Measurements from ENCODE around the gene AFAP1. TPM values are rescaled to one million over a fixed set of nuclear protein-coding genes. Genes with fewer than 3 reads are reported as not detected.

AFAP1 gene
- total and polyA plus RNA-seq, 2 of the 4 experiments (the other 2 are of a cell fraction): 48.2 to 80.9 TPM

DNA sequence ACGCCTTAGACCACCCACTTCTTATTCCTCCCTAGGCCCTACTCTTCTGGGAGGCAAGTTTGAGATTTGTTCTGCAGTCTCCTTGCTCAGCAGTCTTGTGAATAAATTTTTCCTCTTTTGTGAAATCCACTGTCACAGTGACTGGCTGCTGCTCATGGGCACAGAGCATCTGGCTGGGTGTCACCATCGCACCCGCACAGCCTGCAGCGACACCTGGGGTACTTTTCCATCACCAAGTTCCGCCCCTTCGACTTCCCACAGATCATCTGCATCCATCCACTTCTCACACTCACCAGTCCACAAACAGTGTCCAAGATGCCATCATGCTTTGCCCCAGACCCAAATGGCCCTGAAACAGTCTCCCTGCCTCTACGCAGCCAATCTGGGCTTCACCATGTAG lies 36.4 kb upstream of the AFAP1 start:
- H3K9me1 ChIP-seq (ENCODE audit: insufficient read depth, low read length): peaks cover 11% of the 10 kb centered on the region
- H2BK5ac ChIP-seq (ENCODE audit: low read depth, low read length, poor library complexity, severe bottlenecking): no peak overlapping the region
- H2BK15ac ChIP-seq (ENCODE audit: low read depth, low read length): no peak overlapping the region; the same call in 2 of the 3 replicates
- H2BK20ac ChIP-seq (ENCODE audit: low read depth, low read length): no peak overlapping the region; the same call in 1 of the 2 replicates
- in situ Hi-C loops (cut with MboI; ENCODE audit: low sequenced_read_pairs) (no loop called here), intact Hi-C loops (cut with micrococcal nuclease) (no loop called here), dilution Hi-C loops (cut with HindIII; ENCODE audit: low sequenced_read_pairs, unreplicated experiment) (no loop called here)
- H4K5ac ChIP-seq (ENCODE audit: low read depth, low read length): no peak overlapping the region
- H3K23ac ChIP-seq (ENCODE audit: low read depth, low read length): no peak overlapping the region
- no peak overlapping the region for H3K4me3 ChIP-seq (ENCODE audit: insufficient read depth, low read depth, low read length)
- ChIA-PET CTCF (no interaction called here), POLR2A (ENCODE audit: unreplicated experiment) (no interaction called here)
- H3K79me1 ChIP-seq (ENCODE audit: low read depth in 1 of 2, low read length in 2 of 2): peaks cover 4 to 9% of the 10 kb centered on the region in 2 experiments; a peak in 1 of 4 replicates
- H2AK9ac ChIP-seq (replicated peaks; ENCODE audit: low read depth, low read length, poor library complexity): no peak overlapping the region
- H3K27me3 ChIP-seq (ENCODE audit: control insufficient read depth, insufficient read depth, low read length): no peaks in the 10 kb centered on the region
- H4K91ac ChIP-seq (ENCODE audit: insufficient read depth, low read depth, low read length): no peak overlapping the region
- no peak overlapping the region for H3K18ac ChIP-seq (ENCODE audit: low read depth, low read length)
- peaks cover 4% of the 10 kb centered on the region; the same call in 1 of the 2 replicates for H4K20me1 ChIP-seq (ENCODE audit: insufficient read depth, low read length)
- H3K36me3 ChIP-seq (ENCODE audit: control insufficient read depth, insufficient read depth, low read length): no peaks in the 10 kb centered on the region
- WGBS, 2 experiments (ENCODE audit: extremely low coverage in 2 of 2, insufficient read length in 1 of 2): 94% methylated on average over 3 of the region's 7 CpGs; no CpG with 5 or more reads in 1 of the 2 experiments
- no peak overlapping the region for H3K56ac ChIP-seq (ENCODE audit: extremely low read depth, insufficient read depth, low read length)
- TF ChIP-seq ELK1 (IDR thresholded peaks at IDR 0.05; ENCODE audit: borderline replicate concordance, low read depth, low read length) (no peak), FOS (IDR thresholded peaks at IDR 0.05; ENCODE audit: low read depth, low read length) (no peak), MXI1 (IDR thresholded peaks at IDR 0.05; ENCODE audit: borderline replicate concordance, low read depth, low read length) (no peak), RAD21 (IDR thresholded peaks at IDR 0.05; ENCODE audit: low read length) (no peak), BHLHE40 (IDR thresholded peaks at IDR 0.05; ENCODE audit: low read depth, low read length) (no peak), USF2 (IDR thresholded peaks at IDR 0.05; ENCODE audit: low read depth, low read length) (no peak), MAFK (IDR thresholded peaks at IDR 0.05; ENCODE audit: low read depth, low read length) (no peak), POLR2A (IDR thresholded peaks at IDR 0.05; ENCODE audit: low read depth, low read length) (no peak), RCOR1 (IDR thresholded peaks at IDR 0.05; ENCODE audit: insufficient replicate concordance, low read length) (no peak), SMC3 (IDR thresholded peaks at IDR 0.05; ENCODE audit: low read depth, low read length) (no peak), RFX5 (IDR thresholded peaks at IDR 0.05; ENCODE audit: low read depth, low read length) (no peak)
- TF ChIP-seq, protein P1, sequence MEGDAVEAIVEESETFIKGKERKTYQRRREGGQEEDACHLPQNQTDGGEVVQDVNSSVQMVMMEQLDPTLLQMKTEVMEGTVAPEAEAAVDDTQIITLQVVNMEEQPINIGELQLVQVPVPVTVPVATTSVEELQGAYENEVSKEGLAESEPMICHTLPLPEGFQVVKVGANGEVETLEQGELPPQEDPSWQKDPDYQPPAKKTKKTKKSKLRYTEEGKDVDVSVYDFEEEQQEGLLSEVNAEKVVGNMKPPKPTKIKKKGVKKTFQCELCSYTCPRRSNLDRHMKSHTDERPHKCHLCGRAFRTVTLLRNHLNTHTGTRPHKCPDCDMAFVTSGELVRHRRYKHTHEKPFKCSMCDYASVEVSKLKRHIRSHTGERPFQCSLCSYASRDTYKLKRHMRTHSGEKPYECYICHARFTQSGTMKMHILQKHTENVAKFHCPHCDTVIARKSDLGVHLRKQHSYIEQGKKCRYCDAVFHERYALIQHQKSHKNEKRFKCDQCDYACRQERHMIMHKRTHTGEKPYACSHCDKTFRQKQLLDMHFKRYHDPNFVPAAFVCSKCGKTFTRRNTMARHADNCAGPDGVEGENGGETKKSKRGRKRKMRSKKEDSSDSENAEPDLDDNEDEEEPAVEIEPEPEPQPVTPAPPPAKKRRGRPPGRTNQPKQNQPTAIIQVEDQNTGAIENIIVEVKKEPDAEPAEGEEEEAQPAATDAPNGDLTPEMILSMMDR (conservative IDR thresholded peaks at IDR 0.05; ENCODE audit: low read depth, low read length): no peak
- no peak overlapping the region for H3K9ac ChIP-seq (ENCODE audit: low read depth, low read length)
- H2AFZ ChIP-seq (replicated peaks; ENCODE audit: low read length, poor library complexity): no peak overlapping the region
- peaks cover 33% of the 10 kb centered on the region for H3K4me1 ChIP-seq (ENCODE audit: control insufficient read depth, insufficient read depth, low read length)
- H2BK120ac ChIP-seq (ENCODE audit: low read depth, low read length): no peak overlapping the region; the same call in 1 of the 2 replicates
- no peak overlapping the region for H3K4ac ChIP-seq (ENCODE audit: low read depth, low read length)
- no peak overlapping the region; the same call in 1 of the 2 replicates for H3K14ac ChIP-seq (replicated peaks; ENCODE audit: low read depth, low read length)
- DNase-seq (no peak), ATAC-seq (ENCODE audit: low read depth) (no peak)
- H3K4me2 ChIP-seq (ENCODE audit: low read depth, low read length): no peak overlapping the region
- no TSS peak for BruUV-seq (replicated peaks)
- no peak overlapping the region for H4K8ac ChIP-seq (ENCODE audit: low read depth in 2 of 2, low read length in 2 of 2)
- peak overlapping the region; percentile 65 for H2AK5ac ChIP-seq (ENCODE audit: low read depth, low read length)
- H3K27ac ChIP-seq (ENCODE audit: insufficient read depth, low read length): no peak overlapping the region
- H3K9me3 ChIP-seq (ENCODE audit: control insufficient read depth, insufficient read depth, low read length): no peaks in the 10 kb centered on the region

Data from IMR-90 (cell line).